Retina (tissue), 1 donor: ENCODE measurements around the gene MROH2B.

Experiments used
- DNase-seq: peaks from one replicate; pipeline ENCODE4 v3.0.0-alpha.2; 2016

The MROH2B gene

DNA sequence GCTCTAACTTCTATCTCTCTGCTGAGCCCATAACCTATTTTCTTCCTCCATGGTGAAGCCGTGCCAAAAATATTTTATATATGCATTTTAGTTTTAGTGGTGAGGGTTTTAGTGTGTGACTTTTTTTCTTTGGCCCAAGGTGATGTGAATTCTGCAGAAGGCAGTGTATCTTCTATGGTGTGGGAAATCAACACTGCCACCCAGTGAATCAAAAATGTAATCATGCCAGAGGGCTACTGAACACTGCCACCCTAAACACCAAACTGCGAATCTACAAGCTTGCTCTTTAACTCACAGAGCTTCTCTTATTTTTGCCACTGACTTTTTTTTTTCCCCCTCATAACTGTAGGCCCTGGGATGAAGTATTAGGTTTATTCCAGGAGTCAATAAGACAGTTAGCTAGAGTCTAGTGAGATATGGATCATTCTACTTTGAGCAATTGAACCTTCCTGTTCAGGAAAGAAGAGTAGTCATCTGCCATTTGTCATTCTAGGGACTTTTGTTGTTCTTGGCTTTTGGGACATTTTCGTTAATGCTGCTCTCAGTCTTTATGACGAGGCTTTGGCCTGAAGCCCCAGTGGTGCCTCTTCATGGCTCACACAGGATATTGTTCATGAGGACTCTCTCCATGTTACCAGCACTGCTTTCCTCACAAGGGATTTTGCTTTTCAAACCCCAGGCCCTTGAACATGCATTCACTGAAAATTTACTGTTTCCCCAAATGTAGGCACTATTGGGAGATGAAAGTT is 108.8 kb downstream of the MROH2B start:
- no peak for DNase-seq

GRCh38 chr5:40960037-40960436 is 111.1 kb downstream of the MROH2B start:
- no peak for DNase-seq

DNA sequence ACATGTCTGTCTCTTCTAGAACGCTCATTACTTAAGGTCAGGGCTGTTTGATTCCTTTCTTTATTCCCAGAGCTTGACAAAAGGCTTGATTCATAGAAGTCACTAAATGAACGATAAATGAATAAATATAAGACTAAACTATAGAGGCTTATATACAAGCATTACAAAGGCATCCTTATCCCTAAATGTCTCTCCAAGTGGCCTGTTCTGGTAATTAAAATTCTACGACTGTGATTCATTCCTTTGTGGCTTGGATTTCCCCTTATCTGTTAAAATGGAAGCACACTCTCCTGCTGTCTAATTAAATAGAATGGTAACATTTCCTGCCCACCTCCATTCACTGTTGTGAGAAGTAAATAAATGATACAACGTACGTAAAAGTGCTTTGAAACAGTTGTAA is 112.3 kb downstream of the MROH2B start:
- no peak for DNase-seq

- no peak for DNase-seq
Measured at GRCh38 chr5:40957048-40957447, 114.1 kb downstream of the MROH2B start.

DNA sequence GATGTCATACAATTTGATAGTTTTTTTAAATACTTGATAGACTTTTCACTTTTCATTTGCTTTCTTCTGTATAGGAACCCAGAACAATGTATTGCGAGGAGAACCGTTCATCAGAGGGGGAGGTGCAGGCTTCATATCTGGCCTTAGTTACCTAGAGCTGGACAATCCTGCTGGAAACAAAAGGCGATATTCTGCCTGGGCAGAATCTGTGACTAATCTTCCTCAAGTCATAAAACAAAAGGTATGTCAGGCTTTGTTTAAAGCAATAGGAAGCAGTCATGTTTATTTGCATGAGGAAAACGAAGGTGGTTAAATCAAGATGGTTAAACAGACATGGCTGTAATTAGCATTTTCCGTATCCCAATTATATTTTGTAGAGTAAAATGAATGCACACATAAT is 115.8 kb downstream of the MROH2B start:
- DNase-seq: no peak
